ENCODE data around the gene MRPL55.

GRCh38 chr1:228059634-228060457 lies 49.3 kb downstream of the MRPL55 start:
- TF ChIP-seq TAF1 (IDR thresholded peaks at IDR 0.05; ENCODE audit: borderline replicate concordance, low read depth, low read length) (no peak), POLR2AphosphoS5 (IDR thresholded peaks at IDR 0.05; ENCODE audit: low read depth, low read length) (no peak), POLR2A (IDR thresholded peaks at IDR 0.05; ENCODE audit: low read depth, low read length) (no peak)
